A172 (cell line): ENCODE results near the gene PAQR7. TPM values are rescaled to one million over a fixed set of nuclear protein-coding genes. Genes with fewer than 3 reads are reported as not detected.

Source experiments
- DNase-seq: peaks from one replicate; pipeline ENCODE4 v3.0.0-alpha.2; 2015; ENCODE audit warnings: low spot score
- total RNA-seq: library from RNA; depleted of rRNA; stranded (reverse); fragments of >200 nt; shearing (Covaris generic); gene quantifications from 2 replicates; pipeline ENCODE4 v1.2.3, GENCODE V29; 2014; rRNA removed

The PAQR7 gene
- total RNA-seq: 0.19 and 1.1 TPM in 2 replicates

- DNase-seq: no peak
These were observed at the start of gene PAQR7 for GRCh38 chr1:25875154-25875855. PAQR7 (minus strand) TSS chr1:25875708; CDS start chr1:25863839, 11,869 bp downstream.

DNA sequence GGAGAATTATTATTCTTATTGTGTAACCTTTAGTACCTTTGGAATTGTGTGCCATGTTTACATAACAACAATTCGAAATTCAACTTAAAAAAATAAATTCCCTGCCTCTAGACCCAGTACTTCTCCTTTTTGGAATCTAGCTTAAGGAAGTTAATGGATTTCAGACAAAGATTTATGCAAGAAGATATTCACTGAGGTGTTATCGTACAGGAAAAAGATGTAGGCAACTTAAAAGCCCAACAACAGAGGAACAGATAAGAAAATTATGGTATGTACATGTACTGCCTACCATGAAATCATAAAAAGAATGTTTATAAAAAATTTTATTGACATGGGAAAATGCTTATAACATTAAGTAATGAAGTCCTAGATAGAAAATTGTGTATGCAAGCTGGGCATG is 48.9 kb upstream of the PAQR7 start:
- no peak for DNase-seq

- no peak for DNase-seq
These were observed 47.6 kb upstream of the PAQR7 start for GRCh38 chr1:25922971-25923552.

- no peak for DNase-seq
These were observed 46.8 kb upstream of the PAQR7 start for GRCh38 chr1:25922056-25922970.

DNA sequence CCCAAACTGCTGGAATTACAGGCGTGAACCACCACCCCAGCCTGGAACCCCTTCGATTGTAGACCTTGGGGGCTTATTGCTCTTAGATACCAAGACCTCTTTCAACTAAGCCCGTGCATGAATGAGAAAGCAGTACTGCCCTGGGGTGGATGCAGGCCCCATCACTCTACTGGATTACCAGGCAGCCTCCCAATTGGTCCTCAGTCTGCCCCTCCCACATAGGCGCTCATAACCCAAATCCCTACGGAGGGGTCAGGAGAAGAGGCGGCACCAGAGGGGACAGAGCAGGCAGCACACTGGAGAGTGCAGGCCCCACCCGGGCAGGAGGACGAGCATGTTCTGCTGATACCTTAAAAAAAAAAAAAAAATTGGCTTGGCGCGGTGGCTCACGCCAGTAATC is 43.1 kb upstream of the PAQR7 start:
- no peak for DNase-seq

GRCh38 chr1:25917996-25918395 is 42.5 kb upstream of the PAQR7 start:
- DNase-seq: no peak

GRCh38 chr1:25916460-25916859 is 41.0 kb upstream of the PAQR7 start:
- no peak for DNase-seq

DNA sequence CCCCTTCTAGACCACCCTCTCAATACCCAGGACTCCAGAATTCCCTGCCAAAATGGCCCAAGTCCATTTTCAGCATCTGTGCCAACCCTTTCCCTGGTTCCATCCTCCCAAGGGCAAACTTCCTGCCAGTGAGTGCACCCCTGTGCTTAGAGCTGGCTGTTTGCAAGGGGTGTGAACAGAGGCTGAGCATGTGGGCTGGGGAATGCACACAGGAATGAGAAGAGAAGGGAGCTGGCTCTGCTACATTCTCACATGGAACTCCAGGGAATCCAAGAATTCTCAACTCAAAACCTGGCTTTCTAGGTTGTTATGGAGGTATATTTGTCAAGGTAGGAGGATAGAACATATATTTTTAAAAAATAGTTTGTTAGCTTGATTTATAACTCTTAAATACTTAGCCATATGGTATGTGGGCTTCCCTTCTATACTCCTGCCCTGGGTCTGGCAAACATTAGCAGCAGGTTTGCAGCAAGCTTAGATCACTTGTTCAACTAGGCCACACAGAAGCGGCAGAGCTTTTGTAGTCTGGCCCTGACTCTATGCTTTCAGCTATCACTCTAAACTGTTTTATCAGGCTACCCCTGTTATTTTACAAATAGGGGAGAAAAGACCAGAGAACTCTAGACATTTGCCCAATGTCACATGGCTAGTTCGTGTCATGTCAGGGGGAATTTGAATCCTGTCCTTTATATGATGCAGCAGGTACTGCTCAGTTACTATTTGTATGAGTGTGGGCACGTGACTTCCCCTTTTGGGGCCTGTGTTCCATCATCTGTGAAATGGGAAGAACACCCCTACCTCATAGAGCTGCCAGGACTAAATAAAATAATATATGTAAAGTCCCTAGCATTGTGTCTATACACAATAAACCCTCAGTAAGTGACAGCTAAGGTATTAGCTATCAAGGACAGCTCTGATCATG is 38.8 kb upstream of the PAQR7 start:
- DNase-seq: no peak

DNA sequence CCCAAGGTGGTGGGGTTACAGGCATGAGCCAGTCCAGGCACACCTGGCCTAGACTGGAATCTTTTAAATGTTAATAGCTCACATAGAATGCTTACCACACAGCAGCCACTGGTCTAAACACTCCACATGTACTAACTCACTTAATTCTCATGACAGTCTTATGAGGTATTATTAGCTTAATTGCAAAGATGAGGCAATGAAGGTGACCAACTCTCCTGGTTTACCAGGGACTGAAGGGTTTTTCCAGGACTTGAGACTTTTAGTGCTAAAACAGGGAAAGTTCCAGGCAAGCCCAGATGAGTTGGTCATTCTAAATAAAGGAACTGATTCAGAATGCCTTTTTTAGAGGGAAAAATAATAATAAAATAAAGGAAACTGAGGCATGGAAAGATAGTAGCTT is 37.7 kb upstream of the PAQR7 start:
- DNase-seq: no peak

- DNase-seq: peak; percentile 60
These were observed 36.7 kb upstream of the PAQR7 start for GRCh38 chr1:25912076-25912831.

GRCh38 chr1:25911162-25911561 is 35.7 kb upstream of the PAQR7 start:
- DNase-seq: no peak

DNA sequence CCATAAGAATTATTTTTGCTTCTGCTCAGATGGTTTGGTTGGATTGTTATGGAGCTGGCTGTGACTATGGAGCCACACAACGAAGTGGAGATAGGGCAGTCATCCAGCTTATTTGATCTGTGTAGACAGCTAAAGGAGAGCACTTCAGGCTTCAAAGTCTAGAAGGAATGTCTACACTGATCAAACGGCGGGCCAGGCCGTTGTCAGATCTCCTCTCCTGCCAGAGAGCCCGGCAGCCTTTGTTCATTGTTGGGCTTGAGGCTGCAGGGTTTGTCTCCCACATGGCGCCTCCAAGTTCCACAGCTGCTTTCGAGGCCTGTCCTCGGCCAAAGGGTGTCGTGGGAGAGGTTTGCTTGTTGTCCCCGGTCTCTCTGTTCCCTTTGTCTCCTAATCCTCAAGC is 33.5 kb upstream of the PAQR7 start:
- no peak for DNase-seq

GRCh38 chr1:25908161-25908560 is 32.7 kb upstream of the PAQR7 start:
- DNase-seq: no peak

- no peak for DNase-seq
These were observed 32.1 kb upstream of the PAQR7 start for GRCh38 chr1:25907601-25908000.

DNA sequence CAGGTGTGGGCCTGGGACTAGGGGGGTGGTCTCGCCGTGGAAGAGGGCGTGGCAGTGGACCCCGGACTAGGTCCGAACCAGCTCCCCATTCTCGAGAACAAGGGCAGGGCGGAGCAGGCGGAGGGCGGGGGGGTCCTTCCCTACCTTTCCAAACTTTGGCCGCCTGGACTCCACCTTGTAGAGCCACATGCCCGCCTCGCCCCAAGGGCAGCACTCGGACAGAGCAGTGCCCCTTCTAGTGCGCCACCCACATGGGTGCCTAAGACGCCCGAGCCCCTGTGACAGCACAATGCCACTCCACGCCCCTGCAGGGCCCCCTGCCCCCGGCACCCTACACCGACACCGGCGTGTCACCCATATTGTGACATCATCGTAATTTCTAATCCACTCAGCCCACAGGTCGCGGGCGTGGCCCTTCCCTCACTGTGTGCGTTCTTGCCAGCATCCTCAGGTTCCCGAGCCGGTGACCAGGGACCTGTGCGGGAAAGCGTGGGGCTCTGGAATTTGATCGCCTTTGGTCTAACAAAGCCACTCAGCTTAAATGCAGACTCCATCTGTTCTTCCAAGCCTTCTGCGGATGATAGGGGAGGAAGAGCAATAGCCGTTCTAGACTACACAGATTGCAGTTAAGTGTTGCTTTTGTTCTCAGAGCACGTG is 31.3 kb upstream of the PAQR7 start:
- DNase-seq: no peak

- peak; percentile 73 for DNase-seq
These were observed 30.5 kb upstream of the PAQR7 start, which contains the start of gene STMN1 for GRCh38 chr1:25905680-25906643. STMN1 (minus strand) TSS chr1:25906419; CDS start chr1:25904676, 1,743 bp downstream.

GRCh38 chr1:25904943-25905679 is 29.6 kb upstream of the PAQR7 start:
- DNase-seq: peak; percentile 82

- DNase-seq: no peak
These were observed 28.5 kb upstream of the PAQR7 start for GRCh38 chr1:25903986-25904385.
